ENCODE data around the gene METTL2B.
A peak's percentile ranks its signal among the peaks of the same experiment; 100 is the strongest.
"Not testable (repeated sequence)": the region's sequence is repeated elsewhere in the genome, so short reads cannot be mapped to it uniquely, and the experiment has no call there.

METTL2B gene

GRCh38 chr7:128455543-128456254 is 20.8 kb upstream of the METTL2B start, which contains the start of gene HILPDA:
Gene HILPDA, plus strand, starts transcription at chr7:128455878. Its CDS starts 1,391 bp downstream, at chr7:128457269.
- FAIRE-seq, result no peak

- FAIRE-seq, result no peak
These were observed 20.3 kb upstream of the METTL2B start for GRCh38 chr7:128456255-128456725.

GRCh38 chr7:128457385-128457784 is 19.2 kb upstream of the METTL2B start:
- FAIRE-seq, result not testable (repeated sequence)

- FAIRE-seq, result no peak
These were observed 17.6 kb upstream of the METTL2B start for GRCh38 chr7:128458956-128459355.

GRCh38 chr7:128459394-128459878 is 17.1 kb upstream of the METTL2B start:
- FAIRE-seq, result peak; percentile 25

- FAIRE-seq, result no peak
These were observed 14.1 kb upstream of the METTL2B start for GRCh38 chr7:128462460-128462859.

GRCh38 chr7:128463345-128463744 is 13.2 kb upstream of the METTL2B start:
- not testable (repeated sequence) for FAIRE-seq

- not testable (repeated sequence) for FAIRE-seq
These were observed 12.6 kb upstream of the METTL2B start for GRCh38 chr7:128463933-128464332.

GRCh38 chr7:128466871-128467270 is 9.7 kb upstream of the METTL2B start:
- FAIRE-seq, result not testable (repeated sequence)

GRCh38 chr7:128477336-128477690 is 765 bp downstream of the METTL2B start:
- not testable (repeated sequence) for FAIRE-seq

- FAIRE-seq, result not testable (repeated sequence)
These were observed 2.5 kb downstream of the METTL2B start for GRCh38 chr7:128479082-128479481.

GRCh38 chr7:128488134-128488533 is 11.6 kb downstream of the METTL2B start:
- FAIRE-seq, result not testable (repeated sequence)

- no peak for FAIRE-seq
These were observed 20.9 kb downstream of the METTL2B start for GRCh38 chr7:128497405-128497804.

- not testable (repeated sequence) for FAIRE-seq
These were observed 28.9 kb downstream of the METTL2B start for GRCh38 chr7:128505416-128505815.

GRCh38 chr7:128506819-128507218 is 30.3 kb downstream of the METTL2B start:
- FAIRE-seq, result not testable (repeated sequence)

GRCh38 chr7:128507321-128507993 is 30.9 kb downstream of the METTL2B start:
- FAIRE-seq, result not testable (repeated sequence)

GRCh38 chr7:128511692-128512091 is 35.1 kb downstream of the METTL2B start:
- FAIRE-seq, result not testable (repeated sequence)

- FAIRE-seq, result not testable (repeated sequence)
These were observed 38.7 kb downstream of the METTL2B start for GRCh38 chr7:128515232-128515631.

GRCh38 chr7:128517023-128517422 is 40.5 kb downstream of the METTL2B start:
- not testable (repeated sequence) for FAIRE-seq

- FAIRE-seq, result not testable (repeated sequence)
These were observed 46.8 kb downstream of the METTL2B start for GRCh38 chr7:128523226-128523931.

- not testable (repeated sequence) for FAIRE-seq
These were observed 47.5 kb downstream of the METTL2B start for GRCh38 chr7:128523932-128524524.

GRCh38 chr7:128525584-128525983 is 49.0 kb downstream of the METTL2B start:
- not testable (repeated sequence) for FAIRE-seq

- FAIRE-seq, result not testable (repeated sequence)
These were observed 49.5 kb downstream of the METTL2B start for GRCh38 chr7:128526062-128526466.

All from G401.6 (cell line).